Measurements from ENCODE around the gene POU4F1. TPM values are rescaled to one million over a fixed set of nuclear protein-coding genes. Genes with fewer than 3 reads are reported as not detected.

The POU4F1 gene
- total and polyA plus RNA-seq, 2 donors (not counting 1 experiment from before 2014, with no cell fraction given) = 0.17 to 0.51 TPM

DNA sequence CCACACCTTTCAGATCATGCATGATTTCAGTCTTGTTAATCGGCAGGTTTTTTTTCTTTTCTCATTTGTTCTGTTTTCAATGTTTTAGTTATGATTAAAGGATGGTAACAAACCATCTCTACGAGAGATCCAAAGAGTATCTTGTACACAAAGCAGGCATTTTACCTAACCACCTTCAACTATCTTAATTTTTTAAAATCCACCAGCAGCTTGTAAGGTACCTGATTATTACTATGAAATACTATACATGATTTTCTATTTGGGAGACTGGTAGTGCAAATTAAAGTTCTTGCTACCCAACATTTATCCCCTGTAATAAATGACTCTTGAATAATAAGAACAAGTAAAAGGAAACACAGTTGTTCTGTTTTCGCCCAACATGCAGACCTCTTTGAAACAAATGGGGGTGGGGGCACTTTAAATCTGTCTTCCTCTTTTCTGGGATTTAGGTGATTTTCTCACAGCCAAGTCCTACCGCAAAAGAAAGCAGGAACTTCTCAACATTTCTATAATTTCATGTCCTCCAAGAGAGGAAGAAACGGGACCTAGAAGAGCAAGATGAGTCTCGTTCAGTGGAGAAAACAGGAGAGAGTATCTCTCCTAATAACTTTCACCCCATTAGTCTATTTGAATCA lies 3.6 kb downstream of the POU4F1 start:
- peaks cover 30% of the 10 kb centered on the region for H3K4me1 Mint-ChIP-seq
- intact Hi-C loops (cut with micrococcal nuclease) = loop anchor here (5.0 to 10.0 kb wide), 2 partner anchors 793 to 905 kb away; partner anchors contain the start of gene SLAIN1
- Histone ChIP-seq H3K4me1 (ENCODE audit: control insufficient read depth in 2 of 2, insufficient read depth in 2 of 2, low read length in 2 of 2) (peaks cover 44 to 74% of the 10 kb centered on the region in 2 donors), H2AFZ (ENCODE audit: insufficient read depth, low read depth, low read length, poor library complexity, severe bottlenecking) (no peak overlapping the region), H3K27ac (ENCODE audit: low read length in 2 of 2) (no peak overlapping the region), H3K9ac (ENCODE audit: low read length) (no peak overlapping the region), H3K27me3 (replicated peaks in 1 of 4; ENCODE audit: control extremely low read depth in 1 of 4, control insufficient read depth in 3 of 4, insufficient read depth in 4 of 4, low read length in 3 of 4) (peaks cover 9 to 87% (median 83%) of the 10 kb centered on the region in 4 experiments), H3K4me2 (replicated peaks; ENCODE audit: low read depth, low read length, poor library complexity, severe bottlenecking) (no peak overlapping the region), H4K20me1 (ENCODE audit: control insufficient read depth, insufficient read depth, low read length, poor library complexity, severe bottlenecking) (no peaks in the 10 kb centered on the region), H3K4me3 (ENCODE audit: control extremely low read depth in 1 of 5, extremely low read depth in 1 of 5, insufficient read depth in 1 of 5, low read depth in 2 of 5, low read length in 4 of 5) (peak overlapping the region in 1 of 5 experiments; percentile 8), H3K36me3 (replicated peaks in 1 of 2; ENCODE audit: control extremely low read depth in 1 of 2, control insufficient read depth in 1 of 2, extremely low read depth in 1 of 2, insufficient read depth in 2 of 2, low read length in 1 of 2) (no peaks in the 10 kb centered on the region), H3K9me3 (ENCODE audit: control extremely low read depth in 1 of 3, control insufficient read depth in 2 of 3, insufficient read depth in 1 of 3, low read length in 2 of 3) (peaks cover 13 to 47% (median 14%) of the 10 kb centered on the region in 3 donors), H3K79me2 (ENCODE audit: control insufficient read depth, insufficient read depth, low read length) (no peaks in the 10 kb centered on the region)
- CTCF ChIA-PET = no interaction called here
- no CpG with 5 or more reads among the region's 6 CpGs for WGBS (ENCODE audit: insufficient coverage)
- DNase-seq (no peak), ATAC-seq (ENCODE audit: low read depth) (no peak)
- TF ChIP-seq, protein P1, sequence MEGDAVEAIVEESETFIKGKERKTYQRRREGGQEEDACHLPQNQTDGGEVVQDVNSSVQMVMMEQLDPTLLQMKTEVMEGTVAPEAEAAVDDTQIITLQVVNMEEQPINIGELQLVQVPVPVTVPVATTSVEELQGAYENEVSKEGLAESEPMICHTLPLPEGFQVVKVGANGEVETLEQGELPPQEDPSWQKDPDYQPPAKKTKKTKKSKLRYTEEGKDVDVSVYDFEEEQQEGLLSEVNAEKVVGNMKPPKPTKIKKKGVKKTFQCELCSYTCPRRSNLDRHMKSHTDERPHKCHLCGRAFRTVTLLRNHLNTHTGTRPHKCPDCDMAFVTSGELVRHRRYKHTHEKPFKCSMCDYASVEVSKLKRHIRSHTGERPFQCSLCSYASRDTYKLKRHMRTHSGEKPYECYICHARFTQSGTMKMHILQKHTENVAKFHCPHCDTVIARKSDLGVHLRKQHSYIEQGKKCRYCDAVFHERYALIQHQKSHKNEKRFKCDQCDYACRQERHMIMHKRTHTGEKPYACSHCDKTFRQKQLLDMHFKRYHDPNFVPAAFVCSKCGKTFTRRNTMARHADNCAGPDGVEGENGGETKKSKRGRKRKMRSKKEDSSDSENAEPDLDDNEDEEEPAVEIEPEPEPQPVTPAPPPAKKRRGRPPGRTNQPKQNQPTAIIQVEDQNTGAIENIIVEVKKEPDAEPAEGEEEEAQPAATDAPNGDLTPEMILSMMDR (IDR thresholded peaks at IDR 0.05) = no peak
- POLR2A ChIA-PET = no interaction called here
- H3K4me3 Mint-ChIP-seq = peak overlapping the region; percentile 24
- no peak overlapping the region for H3K27ac Mint-ChIP-seq
- peaks cover 73% of the 10 kb centered on the region for H3K27me3 Mint-ChIP-seq
- peaks cover 2% of the 10 kb centered on the region for H3K9me3 Mint-ChIP-seq (ENCODE audit: insufficient read depth)

- no peak overlapping the region for H3K4me3 Mint-ChIP-seq
- no peak overlapping the region for H3K9ac ChIP-seq (ENCODE audit: low read length)
These were observed 4.2 kb downstream of the POU4F1 start for GRCh38 chr13:78598966-78599644.

More at GRCh38 chr13:78598966-78599644, 4.2 kb downstream of the POU4F1 start:
- Mint-ChIP-seq H3K4me1 (peaks cover 28% of the 10 kb centered on the region), H3K27ac (peak overlapping the region; percentile 63), H3K9me3 (ENCODE audit: insufficient read depth) (peaks cover 2% of the 10 kb centered on the region), H3K27me3 (peaks cover 73% of the 10 kb centered on the region)
- CTCF ChIA-PET = no interaction called here
- WGBS (ENCODE audit: insufficient coverage) = no CpG with 5 or more reads among the region's 5 CpGs
- H3K79me2 ChIP-seq (ENCODE audit: control insufficient read depth, insufficient read depth, low read length) = no peaks in the 10 kb centered on the region
- no peaks in the 10 kb centered on the region for H3K36me3 ChIP-seq (replicated peaks in 1 of 2; ENCODE audit: control extremely low read depth in 1 of 2, control insufficient read depth in 1 of 2, extremely low read depth in 1 of 2, insufficient read depth in 2 of 2, low read length in 1 of 2)
- H3K4me2 ChIP-seq (replicated peaks; ENCODE audit: low read depth, low read length, poor library complexity, severe bottlenecking) = no peak overlapping the region
- ATAC-seq (ENCODE audit: low read depth) (no peak), DNase-seq (peak; percentile 12)
- peaks cover 8 to 87% (median 83%) of the 10 kb centered on the region in 4 experiments for H3K27me3 ChIP-seq (replicated peaks in 1 of 4; ENCODE audit: control extremely low read depth in 1 of 4, control insufficient read depth in 3 of 4, insufficient read depth in 4 of 4, low read length in 3 of 4)
- no peak for TF ChIP-seq EZH2 (IDR thresholded peaks at IDR 0.05; ENCODE audit: borderline replicate concordance, insufficient read depth, low read depth, low read length, poor library complexity, severe bottlenecking)
- TF ChIP-seq, protein P1 (IDR thresholded peaks at IDR 0.05) = no peak
- no peak overlapping the region for H3K27ac ChIP-seq (ENCODE audit: low read length in 2 of 2)
- H3K4me3 ChIP-seq (ENCODE audit: control extremely low read depth in 1 of 5, extremely low read depth in 1 of 5, insufficient read depth in 1 of 5, low read depth in 2 of 5, low read length in 4 of 5) = no peak overlapping the region
- peaks cover 44 to 73% of the 10 kb centered on the region in 2 donors for H3K4me1 ChIP-seq (ENCODE audit: control insufficient read depth in 2 of 2, insufficient read depth in 2 of 2, low read length in 2 of 2)
- peaks cover 13 to 52% (median 14%) of the 10 kb centered on the region in 3 donors for H3K9me3 ChIP-seq (ENCODE audit: control extremely low read depth in 1 of 3, control insufficient read depth in 2 of 3, insufficient read depth in 1 of 3, low read length in 2 of 3)
- H2AFZ ChIP-seq (ENCODE audit: insufficient read depth, low read depth, low read length, poor library complexity, severe bottlenecking) = no peak overlapping the region
- no peaks in the 10 kb centered on the region for H4K20me1 ChIP-seq (ENCODE audit: control insufficient read depth, insufficient read depth, low read length, poor library complexity, severe bottlenecking)
- POLR2A ChIA-PET = no interaction called here
- intact Hi-C loops (cut with micrococcal nuclease) = no loop called here

All from B cell (primary cell).